Head of caudate nucleus (tissue), 42 donors: ENCODE results near the gene TMEM248.
"Not testable (repeated sequence)": the region's sequence is repeated elsewhere in the genome, so short reads cannot be mapped to it uniquely, and the experiment has no call there.

Experiments
- DNase-seq, 42 donors: peaks; one replicate each; pipeline versions ENCODE4 v3.0.0 to v3.0.0-alpha.2; 2020 to 2021; ENCODE audit warnings: mixed read lengths in 7 of 42
- intact Hi-C: fragments of 100-400 bp; cut with DNase I; formaldehyde crosslinking; loops from one replicate; pipeline ENCODE4 v1.15.0; 2022

TMEM248 gene

GRCh38 chr7:66979013-66979412 lies 58.0 kb downstream of the TMEM248 start:
- intact Hi-C loops, DNase-seq: not testable (repeated sequence)

DNA sequence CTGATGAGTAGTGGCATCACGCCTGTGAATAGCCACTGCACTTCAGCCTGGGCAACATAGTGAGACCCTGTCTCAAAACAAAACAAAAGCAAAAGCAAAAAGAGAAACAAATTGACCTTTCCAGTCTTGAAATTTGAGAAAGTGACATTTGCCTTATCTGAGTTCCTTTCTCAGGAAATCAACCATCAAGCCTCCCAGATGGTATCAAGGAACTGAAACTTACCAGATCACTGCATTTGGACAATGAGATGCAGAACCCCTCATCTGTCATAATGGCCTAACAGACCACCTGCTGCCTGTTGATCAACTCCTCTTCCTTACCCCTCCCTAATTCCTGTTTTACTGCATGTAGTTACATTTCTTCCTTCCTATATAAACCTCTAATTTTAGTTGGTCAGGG lies 59.3 kb downstream of the TMEM248 start:
- DNase-seq, intact Hi-C loops: not testable (repeated sequence)

DNA sequence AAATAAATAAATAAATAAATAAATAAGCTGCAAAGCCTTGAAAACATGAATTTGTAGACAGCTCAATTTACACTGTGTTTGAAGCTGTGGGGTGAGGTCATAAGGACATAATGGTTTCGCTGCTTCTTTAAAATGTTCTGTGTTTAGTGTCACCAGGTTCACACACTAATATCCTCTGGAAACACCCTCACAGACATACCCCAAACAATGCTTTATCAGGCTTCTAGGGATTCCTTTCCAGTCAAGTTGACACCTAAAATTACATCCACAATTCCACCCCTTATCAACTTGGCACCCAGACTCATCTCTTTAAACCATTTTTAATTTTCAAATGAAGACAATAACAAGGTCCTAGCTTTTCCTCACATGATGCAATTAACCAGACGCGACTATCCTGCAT lies 68.5 kb downstream of the TMEM248 start:
- DNase-seq, intact Hi-C loops: not testable (repeated sequence)

GRCh38 chr7:66994051-66994450 lies 73.0 kb downstream of the TMEM248 start:
- intact Hi-C loops, result loop anchor here (10.0 kb wide), 1 partner anchor 69 kb away; the partner anchor contains the start of gene TMEM248
- DNase-seq, result not testable (repeated sequence)

DNA sequence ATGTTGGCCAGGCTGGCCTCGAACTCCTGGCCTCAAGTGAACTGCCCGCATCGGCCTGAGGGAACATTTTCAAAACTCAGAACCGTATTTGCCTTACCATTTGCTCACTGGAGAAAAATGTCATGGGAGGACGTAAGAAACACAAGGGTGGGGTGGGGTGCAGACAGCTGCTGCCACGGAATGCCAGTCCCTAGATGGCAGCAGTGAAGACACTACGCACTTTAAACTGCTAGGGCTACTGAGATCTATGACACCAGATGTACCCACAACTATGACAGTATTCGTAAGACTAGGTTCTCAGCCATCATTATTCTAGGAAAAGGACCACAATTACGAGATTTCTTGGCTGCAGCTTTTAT lies 73.6 kb downstream of the TMEM248 start:
- intact Hi-C loops, result loop anchor here (10.0 kb wide), 1 partner anchor 70 kb away; the partner anchor contains the start of gene TMEM248
- peak in 41 of 42 donors; percentile 17 to 82 (median 53) for DNase-seq

- intact Hi-C loops, result loop anchor here (10.0 kb wide), 1 partner anchor 70 kb away; the partner anchor contains the start of gene TMEM248
- peak; percentile 87 to 98 (median 95) for DNase-seq
These were observed 74.2 kb downstream of the TMEM248 start, which contains the start of gene SBDS for GRCh38 chr7:66995050-66995776. SBDS (minus strand) TSS chr7:66995586; CDS start chr7:66995417, 169 bp downstream.

DNA sequence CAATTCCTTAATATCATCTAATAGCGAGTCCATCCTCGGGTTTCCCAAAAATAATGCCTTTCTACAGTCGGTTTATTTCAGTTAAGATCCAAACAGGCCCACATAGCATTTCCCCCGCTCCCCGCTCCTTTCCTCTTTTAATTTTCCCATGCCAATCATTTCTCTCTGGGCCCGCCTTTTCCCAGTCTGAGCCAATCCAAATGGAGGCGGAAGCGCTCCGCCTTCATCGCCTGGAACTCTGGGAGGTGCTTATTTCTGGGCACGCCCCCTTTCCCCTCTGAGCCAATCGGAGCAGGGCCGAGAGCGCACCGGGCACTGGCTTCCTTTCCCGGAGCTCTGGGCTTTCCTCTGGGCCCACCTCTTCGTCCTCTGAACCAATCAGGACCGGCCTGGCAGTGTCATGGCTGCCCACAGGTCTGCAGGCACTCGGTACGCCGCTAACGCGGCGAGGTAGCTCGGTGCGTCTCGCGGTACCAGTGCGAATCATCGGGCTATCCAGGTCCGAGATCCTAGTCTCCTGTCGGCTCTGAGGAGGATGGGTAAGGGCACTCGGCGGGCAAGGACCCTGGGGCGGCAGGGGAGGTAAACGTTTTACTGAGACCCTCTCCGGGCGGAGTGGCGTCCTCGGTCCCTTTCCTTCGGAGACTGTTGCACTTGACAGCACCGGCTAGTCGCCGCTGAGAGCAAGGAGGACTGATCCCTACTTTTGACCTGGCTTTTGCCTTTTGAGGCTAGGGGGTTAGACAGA lies 75.6 kb downstream of the TMEM248 start, which contains the start of gene TYW1:
Gene TYW1 (plus strand): TSS at position 390 of the 748 bp plus-strand sequence. CDS start 146 bp downstream, at position 536.
- DNase-seq, result peak; percentile 95 to 100 (median 99)
- intact Hi-C loops, result loop anchor here (10.0 kb wide), 1 partner anchor 72 kb away; the partner anchor contains the start of gene TMEM248

DNA sequence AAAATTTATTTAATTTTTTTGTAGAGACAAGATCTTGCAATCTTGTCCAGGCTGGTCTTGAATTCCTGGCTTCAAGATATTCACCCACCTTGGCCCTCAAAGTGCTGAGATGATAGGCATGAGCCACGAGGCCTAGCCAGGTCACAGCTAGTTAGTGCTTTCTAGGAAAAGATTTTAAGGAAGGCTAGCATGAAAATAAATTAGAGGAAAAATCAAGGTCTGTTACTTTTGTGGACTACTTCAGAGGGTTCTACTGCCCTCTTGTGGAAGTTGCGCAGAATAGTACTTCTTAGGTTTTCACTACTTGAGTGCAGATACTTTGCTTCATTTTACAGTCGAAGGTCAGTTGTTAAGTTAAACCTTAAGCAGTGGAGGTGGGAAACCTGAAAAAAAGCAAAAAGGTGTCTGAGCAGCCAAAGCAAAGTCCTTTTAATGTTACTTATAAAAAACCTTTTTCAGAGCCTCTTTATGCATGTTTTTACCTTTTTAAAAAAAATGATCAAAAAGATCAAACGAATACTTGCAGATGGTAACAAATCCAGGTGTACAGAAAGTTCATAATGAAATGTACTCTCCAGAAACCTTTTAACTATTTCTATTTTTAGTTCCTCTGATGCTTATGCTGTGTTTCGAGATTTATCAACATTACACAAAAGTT lies 79.7 kb downstream of the TMEM248 start:
- peak in 1 of 42 donors; percentile 36 for DNase-seq
- intact Hi-C loops, result not testable (repeated sequence)

DNA sequence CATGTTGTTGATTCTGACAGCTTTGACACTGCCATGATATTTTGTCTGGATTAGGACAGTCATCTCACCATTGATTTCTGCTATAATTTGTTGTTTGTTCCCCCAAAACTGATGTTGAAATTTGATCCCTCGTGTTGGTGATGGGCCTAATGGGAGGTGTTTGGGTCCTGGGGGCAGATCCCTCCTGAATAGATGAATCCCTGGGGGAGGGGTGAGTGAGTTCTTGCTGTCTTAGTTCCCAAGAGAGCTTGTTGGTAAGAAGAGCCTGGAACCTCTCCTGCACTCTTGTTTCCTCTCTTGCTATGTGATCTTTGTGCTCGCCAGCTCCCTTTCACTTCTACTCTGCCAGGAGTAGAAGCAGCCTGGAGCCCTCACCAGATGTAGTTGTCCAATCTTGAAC lies 83.1 kb downstream of the TMEM248 start:
- intact Hi-C loops, DNase-seq: not testable (repeated sequence)

GRCh38 chr7:67006965-67007364 lies 85.9 kb downstream of the TMEM248 start:
- no peak for DNase-seq
- intact Hi-C loops, result no loop called here
